Measurements from ENCODE around the gene IFNLR1. TPM values are rescaled to one million over a fixed set of nuclear protein-coding genes. Genes with fewer than 3 reads are reported as not detected.

IFNLR1 gene
- total and polyA plus RNA-seq, 2 donors (not counting 3 experiments of a cell fraction or from before 2014, with no cell fraction given): 0.01 TPM; not detected in 1

DNA sequence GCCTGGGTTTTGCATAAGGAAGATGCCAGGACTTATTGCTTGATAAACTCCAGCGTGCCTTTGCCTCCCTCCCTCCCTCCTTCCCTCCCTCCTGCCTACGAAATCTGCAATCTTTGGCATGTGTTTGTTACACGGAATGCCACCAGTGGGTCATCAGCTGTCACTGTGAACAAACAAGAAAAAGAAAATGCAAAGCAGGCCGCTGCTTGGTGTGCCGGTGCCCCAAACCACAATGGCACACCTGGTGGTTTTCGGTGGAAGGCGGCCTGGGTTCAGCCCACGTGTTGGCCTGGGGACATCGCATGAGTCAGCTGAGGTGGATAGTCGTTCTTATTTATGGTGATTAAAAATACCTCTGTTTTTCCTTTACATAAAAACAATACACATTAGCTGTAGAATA is 16.3 kb upstream of the IFNLR1 start:
- POLR2A ChIA-PET: interaction anchor here (0.7 kb wide), 1 partner anchor 190 kb away, joined by 4 read pairs; no protein-coding TSS in a partner anchor
- no peaks in the 10 kb centered on the region for H3K9me3 ChIP-seq (replicated peaks; ENCODE audit: control insufficient read depth, insufficient read depth, low read length)
- no peaks in the 10 kb centered on the region for H4K20me1 ChIP-seq (replicated peaks; ENCODE audit: control insufficient read depth, extremely low read depth, insufficient read depth, low read length)
- no peaks in the 10 kb centered on the region for H3K9me1 ChIP-seq (replicated peaks; ENCODE audit: control insufficient read depth, extremely low read depth, insufficient read depth, low read length)
- TF ChIP-seq POLR2AphosphoS5 (IDR thresholded peaks at IDR 0.05; ENCODE audit: insufficient read depth, low read depth, low read length) (no peak), POLR2A (IDR thresholded peaks at IDR 0.05; ENCODE audit: low read depth, low read length) (no peak), JUN (IDR thresholded peaks at IDR 0.05; ENCODE audit: borderline replicate concordance, insufficient read depth, insufficient read length, low read depth) (no peak), MYC (IDR thresholded peaks at IDR 0.05; ENCODE audit: low read depth, low read length) (no peak)
- TF ChIP-seq, protein P1, sequence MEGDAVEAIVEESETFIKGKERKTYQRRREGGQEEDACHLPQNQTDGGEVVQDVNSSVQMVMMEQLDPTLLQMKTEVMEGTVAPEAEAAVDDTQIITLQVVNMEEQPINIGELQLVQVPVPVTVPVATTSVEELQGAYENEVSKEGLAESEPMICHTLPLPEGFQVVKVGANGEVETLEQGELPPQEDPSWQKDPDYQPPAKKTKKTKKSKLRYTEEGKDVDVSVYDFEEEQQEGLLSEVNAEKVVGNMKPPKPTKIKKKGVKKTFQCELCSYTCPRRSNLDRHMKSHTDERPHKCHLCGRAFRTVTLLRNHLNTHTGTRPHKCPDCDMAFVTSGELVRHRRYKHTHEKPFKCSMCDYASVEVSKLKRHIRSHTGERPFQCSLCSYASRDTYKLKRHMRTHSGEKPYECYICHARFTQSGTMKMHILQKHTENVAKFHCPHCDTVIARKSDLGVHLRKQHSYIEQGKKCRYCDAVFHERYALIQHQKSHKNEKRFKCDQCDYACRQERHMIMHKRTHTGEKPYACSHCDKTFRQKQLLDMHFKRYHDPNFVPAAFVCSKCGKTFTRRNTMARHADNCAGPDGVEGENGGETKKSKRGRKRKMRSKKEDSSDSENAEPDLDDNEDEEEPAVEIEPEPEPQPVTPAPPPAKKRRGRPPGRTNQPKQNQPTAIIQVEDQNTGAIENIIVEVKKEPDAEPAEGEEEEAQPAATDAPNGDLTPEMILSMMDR (IDR thresholded peaks at IDR 0.05; ENCODE audit: extremely low read depth in 1 of 2, insufficient read depth in 1 of 2, low read depth in 1 of 2, low read length in 2 of 2): no peak
- TF ChIP-seq, protein P2, sequence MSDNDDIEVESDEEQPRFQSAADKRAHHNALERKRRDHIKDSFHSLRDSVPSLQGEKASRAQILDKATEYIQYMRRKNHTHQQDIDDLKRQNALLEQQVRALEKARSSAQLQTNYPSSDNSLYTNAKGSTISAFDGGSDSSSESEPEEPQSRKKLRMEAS (IDR thresholded peaks at IDR 0.05; ENCODE audit: insufficient read depth, insufficient read length): no peak
- H3K4me2 ChIP-seq (ENCODE audit: insufficient read depth, low read length): no peak overlapping the region
- no peaks in the 10 kb centered on the region for H3K27me3 ChIP-seq (ENCODE audit: control insufficient read depth in 2 of 2, insufficient read depth in 2 of 2, low read length in 2 of 2)
- no peak overlapping the region for H3K4me3 ChIP-seq (replicated peaks in 1 of 3; ENCODE audit: insufficient read depth in 1 of 3, low read depth in 1 of 3, low read length in 3 of 3)
- no peaks in the 10 kb centered on the region for H3K36me3 ChIP-seq (ENCODE audit: control insufficient read depth in 2 of 2, extremely low read depth in 1 of 2, insufficient read depth in 2 of 2, low read length in 2 of 2)
- H3K79me2 ChIP-seq (ENCODE audit: control insufficient read depth, insufficient read depth, low read length): no peaks in the 10 kb centered on the region
- no peak overlapping the region for H3K27ac ChIP-seq (ENCODE audit: insufficient read depth, low read depth, low read length)
- FAIRE-seq (no peak), DNase-seq (ENCODE audit: low read depth, low spot score) (no peak)
- peaks cover 2% of the 10 kb centered on the region for H3K4me1 ChIP-seq (ENCODE audit: control insufficient read depth, extremely low read depth, insufficient read depth, low read length)
- H2AFZ ChIP-seq (ENCODE audit: low read depth, low read length): no peak overlapping the region
- dilution Hi-C loops (cut with MboI; ENCODE audit: extremely low pct_ligation_motif_present, low sequenced_read_pairs) (no loop called here), intact Hi-C loops (cut with micrococcal nuclease) (loop anchor here (5.0 kb wide), 1 partner anchor 384 kb away; no protein-coding TSS in a partner anchor)
- CTCF ChIA-PET: interaction anchor here (1.0 to 3.4 kb wide), 5 partner anchors 51 to 323 kb away, joined by 3 to 66 read pairs (median 7); no protein-coding TSS in a partner anchor
- no peak overlapping the region for H3K9ac ChIP-seq (replicated peaks; ENCODE audit: extremely low read depth, insufficient read depth, low read length)
- no TSS peak for BruUV-seq (replicated peaks)

All from endothelial cell of umbilical vein (primary cell).